ENCODE data around the gene PRR3.
A peak's percentile ranks its signal among the peaks of the same experiment; 100 is the strongest.
"Not testable (repeated sequence)": the region's sequence is repeated elsewhere in the genome, so short reads cannot be mapped to it uniquely, and the experiment has no call there.

Gene PRR3

GRCh38 chr6:30556906-30557682 lies at the start of gene PRR3:
Gene PRR3, plus strand, starts transcription at chr6:30557295. Its CDS starts 50 bp downstream, at chr6:30557345.
- no peak for DNase-seq

- DNase-seq: no peak
Observed at GRCh38 chr6:30507849-30508827, 49.0 kb upstream of the PRR3 start.

- no peak for DNase-seq
Observed at GRCh38 chr6:30508890-30509736, 48.0 kb upstream of the PRR3 start.

- no peak for DNase-seq
Observed at GRCh38 chr6:30510419-30511168, 46.5 kb upstream of the PRR3 start.

- DNase-seq: no peak
Observed at GRCh38 chr6:30511169-30511546, 45.9 kb upstream of the PRR3 start.

GRCh38 chr6:30513451-30513850 lies 43.6 kb upstream of the PRR3 start:
- DNase-seq: no peak

- no peak for DNase-seq
Observed at GRCh38 chr6:30515106-30515505, 42.0 kb upstream of the PRR3 start.

GRCh38 chr6:30515944-30516753 lies 40.9 kb upstream of the PRR3 start:
- peak; percentile 24 for DNase-seq

GRCh38 chr6:30516754-30517076 lies 40.4 kb upstream of the PRR3 start:
- not testable (repeated sequence) for DNase-seq

- DNase-seq: not testable (repeated sequence)
Observed at GRCh38 chr6:30517767-30518504, 39.2 kb upstream of the PRR3 start.

GRCh38 chr6:30518505-30519145 lies 38.5 kb upstream of the PRR3 start:
- DNase-seq: not testable (repeated sequence)

GRCh38 chr6:30520522-30520921 lies 36.6 kb upstream of the PRR3 start:
- DNase-seq: no peak

GRCh38 chr6:30521082-30521481 lies 36.0 kb upstream of the PRR3 start:
- not testable (repeated sequence) for DNase-seq

GRCh38 chr6:30521952-30522351 lies 35.1 kb upstream of the PRR3 start:
- not testable (repeated sequence) for DNase-seq

GRCh38 chr6:30526444-30526843 lies 30.7 kb upstream of the PRR3 start:
- not testable (repeated sequence) for DNase-seq

GRCh38 chr6:30529349-30529875 lies 27.7 kb upstream of the PRR3 start:
- DNase-seq: not testable (repeated sequence)

- no peak for DNase-seq
Observed at GRCh38 chr6:30530014-30530413, 27.1 kb upstream of the PRR3 start.

GRCh38 chr6:30533460-30534294 lies 23.4 kb upstream of the PRR3 start:
- no peak for DNase-seq

GRCh38 chr6:30537931-30538330 lies 19.2 kb upstream of the PRR3 start:
- DNase-seq: no peak

Measured in cortex of kidney (tissue), 1 donor.